ACC112 (cell line): Measurements from ENCODE around the gene MMEL1.

ENCODE experiments used
- H2AFZ ChIP-seq: fragments of 200-600 bp; sonication (generic); one replicate; pipeline ENCODE4 v1.6.0; 2017; ENCODE audit warnings: antibody characterized with exemption, low read length; ENCODE audit not compliant: unreplicated experiment
- H3K27ac ChIP-seq: fragments of 200-600 bp; sonication (generic); 2 replicates; pipeline ENCODE4 v1.5.1; 2014; ENCODE audit warnings: low read depth, mild to moderate bottlenecking, antibody characterized with exemption, low read length, moderate library complexity
- H3K27me3 ChIP-seq: fragments of 200-600 bp; sonication (generic); 2 replicates; pipeline ENCODE4 v1.6.1; 2014; ENCODE audit warnings: mild to moderate bottlenecking, antibody characterized with exemption, low read length, moderate library complexity, mixed read lengths; ENCODE audit not compliant: insufficient read depth
- H3K36me3 ChIP-seq: fragments of 200-600 bp; sonication (generic); 2 replicates; pipeline ENCODE4 v1.6.1; 2016; ENCODE audit warnings: mild to moderate bottlenecking, antibody characterized with exemption, low read length, moderate library complexity, mixed read lengths; ENCODE audit not compliant: insufficient read depth
- H3K4me1 ChIP-seq: fragments of 200-600 bp; sonication (generic); one replicate; pipeline ENCODE4 v1.6.1; 2016; ENCODE audit warnings: low read length, mixed read lengths; ENCODE audit not compliant: insufficient read depth, unreplicated experiment, control insufficient read depth
- H3K4me3 ChIP-seq: fragments of 200-600 bp; sonication (generic); 2 replicates; pipeline ENCODE4 v1.5.1; 2014; ENCODE audit warnings: mild to moderate bottlenecking, low read depth, low read length
- H3K79me2 ChIP-seq: fragments of 200-600 bp; sonication (generic); one replicate; pipeline ENCODE4 v1.6.0; 2016; ENCODE audit warnings: low read length; ENCODE audit not compliant: control insufficient read depth, unreplicated experiment, insufficient read depth

MMEL1 gene

DNA sequence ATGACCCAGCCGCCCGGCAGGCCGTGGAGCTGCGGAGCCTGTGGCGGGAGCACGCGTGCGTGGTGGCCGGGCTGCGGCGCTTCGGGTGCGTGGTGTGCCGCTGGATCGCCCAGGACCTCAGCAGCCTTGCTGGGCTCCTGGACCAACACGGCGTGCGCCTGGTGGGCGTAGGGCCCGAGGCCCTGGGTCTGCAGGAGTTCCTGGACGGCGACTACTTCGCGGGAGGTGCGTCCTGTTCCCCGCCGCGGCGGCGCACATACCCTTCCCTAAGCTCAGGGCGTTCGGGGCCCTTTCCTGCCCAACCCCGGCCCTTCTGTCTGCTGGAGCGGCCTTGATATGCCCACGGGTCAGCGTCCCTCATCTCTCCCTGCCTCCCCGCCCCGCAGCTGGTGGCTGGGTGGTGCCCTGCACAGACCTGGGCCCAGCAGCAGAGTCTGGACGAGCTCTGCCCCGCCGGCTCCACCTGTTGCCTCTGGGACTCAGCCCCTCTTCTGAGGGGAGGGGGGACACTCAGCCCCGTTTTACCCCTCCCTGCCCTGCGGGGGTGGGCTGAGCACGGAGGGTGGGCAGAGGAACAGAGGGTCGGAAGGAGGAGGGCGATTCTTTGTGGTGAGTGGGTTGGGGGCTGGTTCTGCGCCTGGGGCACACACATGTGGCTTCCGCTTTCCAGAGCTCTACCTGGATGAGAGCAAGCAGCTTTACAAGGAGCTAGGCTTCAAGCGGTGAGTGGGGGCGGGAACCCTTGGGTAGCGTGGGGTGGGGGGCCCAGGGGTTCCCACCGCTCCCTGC is 45.6 kb downstream of the MMEL1 start:
- Histone ChIP-seq H2AFZ (no peak overlapping the region), H3K4me1 (peaks cover 6% of the 10 kb centered on the region), H3K79me2 (peaks cover 5% of the 10 kb centered on the region), H3K36me3 (no peaks in the 10 kb centered on the region), H3K4me3 (peak overlapping the region; percentile 96), H3K27me3 (no peaks in the 10 kb centered on the region), H3K27ac (no peak overlapping the region)

DNA sequence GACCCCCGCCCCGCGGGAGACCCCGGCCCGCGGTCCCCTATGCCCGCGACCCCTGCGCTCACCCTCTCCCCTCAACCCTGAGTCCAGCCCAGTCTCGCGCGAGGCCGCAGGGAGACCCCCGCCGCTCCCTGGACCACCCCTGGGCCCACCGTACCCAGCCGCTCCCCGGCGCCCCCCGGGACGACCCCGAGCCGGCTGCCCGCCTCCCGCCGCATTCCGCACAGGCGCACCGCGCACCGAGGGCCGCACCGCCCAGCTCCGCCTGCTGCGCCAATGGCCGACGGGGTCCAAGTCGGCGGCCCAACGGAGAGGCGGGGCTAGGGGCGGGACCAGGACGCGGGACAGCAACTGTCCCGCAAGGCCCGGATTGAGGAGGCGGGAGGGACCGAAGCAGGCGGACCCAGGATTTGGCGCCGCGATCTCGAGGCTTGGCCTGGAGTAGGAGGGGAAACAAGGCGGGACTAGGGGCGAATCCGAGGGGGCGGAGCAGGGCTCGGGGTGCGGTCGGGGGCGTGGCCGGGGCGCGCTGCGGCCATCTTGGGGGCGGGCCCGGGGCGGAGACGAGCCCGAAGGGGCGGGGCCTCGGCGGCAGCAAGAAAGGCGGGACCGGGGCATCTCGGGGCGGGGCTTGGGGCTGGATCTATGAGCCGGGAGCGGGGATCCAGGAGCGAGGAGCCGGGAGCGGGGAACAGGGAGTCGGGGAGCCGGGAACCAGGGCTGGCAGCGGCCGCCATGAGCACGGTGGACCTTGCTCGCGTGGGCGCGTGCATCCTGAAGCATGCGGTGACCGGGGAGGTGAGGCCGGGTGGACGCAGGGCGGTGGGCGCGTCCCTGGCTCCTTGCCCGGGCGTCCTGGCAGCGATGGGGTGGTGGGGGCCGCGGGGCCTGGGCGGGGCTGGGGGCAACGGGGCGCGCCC is 46.4 kb downstream of the MMEL1 start, which contains the start of gene PRXL2B:
Gene PRXL2B, plus strand, starts transcription at position 624 of the 917 bp plus-strand sequence. Its CDS starts 109 bp downstream, at position 733.
- Histone ChIP-seq H3K27me3 (no peaks in the 10 kb centered on the region), H3K36me3 (no peaks in the 10 kb centered on the region), H3K4me3 (peak within 1 kb of the TSS; percentile 96), H3K4me1 (peaks cover 6% of the 10 kb centered on the region), H3K27ac (peak within 1 kb of the TSS; percentile 1; the same call in 1 of the 2 replicates), H3K79me2 (peaks cover 5% of the 10 kb centered on the region), H2AFZ (peak within 1 kb of the TSS; percentile 28)

DNA sequence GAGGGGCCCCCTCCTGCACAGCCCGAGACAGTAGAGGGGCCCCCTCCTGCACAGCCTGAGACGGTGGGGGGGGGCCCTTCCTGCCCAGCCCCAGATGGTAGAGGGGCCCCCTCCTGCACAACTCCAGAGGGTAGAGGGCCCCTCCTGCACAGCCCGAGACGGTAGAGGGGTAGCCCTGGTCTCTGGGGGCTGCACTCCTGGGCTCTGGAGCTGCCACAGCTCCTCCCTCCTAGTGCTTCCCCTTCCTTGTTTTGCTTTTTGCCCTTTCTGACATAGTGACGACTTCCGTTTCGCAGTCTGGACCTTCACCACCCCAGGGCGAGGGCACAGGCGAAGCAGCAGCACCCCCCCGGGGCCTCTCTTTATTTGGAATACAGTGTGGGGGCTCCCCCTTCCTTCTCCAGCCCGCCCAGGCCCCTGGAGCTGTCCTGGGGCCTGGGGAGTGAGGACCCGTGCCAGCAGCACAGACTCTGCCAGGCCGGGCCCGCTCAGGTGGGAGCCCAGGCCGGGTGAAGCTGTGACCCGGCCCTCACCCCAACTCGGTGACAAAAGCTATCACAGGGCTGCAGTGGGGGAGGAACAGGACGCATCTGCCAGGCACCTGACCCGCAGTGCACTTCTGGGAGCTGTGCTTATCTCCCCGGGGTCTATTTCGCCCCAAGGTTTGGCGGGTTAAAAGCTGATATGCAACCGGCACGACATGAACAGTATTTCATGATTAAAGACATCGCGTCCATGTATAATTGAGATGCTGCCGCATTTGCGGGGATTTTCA is 47.3 kb downstream of the MMEL1 start:
- H2AFZ ChIP-seq: peak overlapping the region; percentile 28

DNA sequence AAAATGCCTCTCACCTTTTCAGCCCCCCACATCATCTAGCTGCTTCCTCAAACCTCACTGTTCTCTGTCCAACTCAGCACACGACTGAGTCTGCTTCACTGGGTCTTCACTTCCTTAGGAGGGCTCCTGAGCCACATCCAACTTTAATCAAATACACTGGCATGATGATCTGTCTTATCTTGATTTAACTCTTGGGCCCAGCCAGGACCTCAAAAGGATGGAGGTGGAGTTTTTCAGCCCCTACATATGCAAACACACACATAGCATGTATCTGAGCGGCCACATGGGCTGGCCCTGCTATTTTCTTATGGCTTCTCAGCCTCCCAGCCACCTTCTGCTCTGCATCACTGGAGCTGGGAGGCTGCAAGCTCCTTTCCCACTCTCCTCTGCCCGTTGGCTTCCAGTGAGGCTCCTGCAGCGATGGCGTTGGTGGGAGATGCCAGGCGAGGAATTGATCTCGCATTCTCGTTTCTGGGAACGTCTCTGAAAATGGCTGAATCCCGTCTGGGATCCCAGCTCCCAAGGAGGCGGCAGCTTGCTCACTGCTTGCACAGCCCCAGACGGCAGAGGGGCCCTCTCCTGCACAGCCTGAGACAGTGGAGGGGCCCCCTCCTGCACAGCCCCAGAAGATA is 48.0 kb downstream of the MMEL1 start:
- peak overlapping the region; percentile 96 for H3K4me3 ChIP-seq
- H2AFZ ChIP-seq: no peak overlapping the region
- peaks cover 6% of the 10 kb centered on the region; the same call in 1 of the 2 replicates for H3K27me3 ChIP-seq
- no peaks in the 10 kb centered on the region for H3K36me3 ChIP-seq
- H3K79me2 ChIP-seq: peaks cover 5% of the 10 kb centered on the region
- no peak overlapping the region for H3K27ac ChIP-seq
- peaks cover 6% of the 10 kb centered on the region for H3K4me1 ChIP-seq

More for the DNA sequence above, 47.3 kb downstream of the MMEL1 start:
- peaks cover 6% of the 10 kb centered on the region for H3K4me1 ChIP-seq
- peak overlapping the region; percentile 96 for H3K4me3 ChIP-seq
- peaks cover 5% of the 10 kb centered on the region; the same call in 1 of the 2 replicates for H3K27me3 ChIP-seq
- peak overlapping the region; percentile 1; the same call in 1 of the 2 replicates for H3K27ac ChIP-seq
- no peaks in the 10 kb centered on the region for H3K36me3 ChIP-seq
- peaks cover 5% of the 10 kb centered on the region for H3K79me2 ChIP-seq

DNA sequence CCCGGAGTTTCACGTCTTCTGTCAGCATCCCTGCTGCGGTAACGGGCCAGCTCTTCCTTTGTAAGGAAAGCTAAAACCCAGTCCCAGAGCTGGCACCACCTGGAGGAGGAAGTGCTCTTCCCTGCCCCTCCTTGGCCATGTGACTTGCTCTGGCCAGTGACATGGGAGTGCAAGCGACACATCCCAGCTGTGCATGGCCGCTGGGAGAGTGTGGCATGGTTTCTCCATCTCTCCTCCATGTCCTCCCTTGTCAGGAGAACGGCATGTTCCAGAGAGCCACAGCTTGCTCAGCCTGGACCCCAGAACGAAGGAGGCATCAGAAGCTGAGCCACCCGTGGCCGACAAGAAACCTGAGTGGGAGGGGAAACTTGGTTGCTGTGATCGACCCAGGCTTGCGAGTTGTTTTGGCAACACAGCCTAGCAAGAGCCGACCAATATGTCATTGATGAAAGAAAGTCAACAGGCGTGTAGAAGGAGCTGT is 48.9 kb downstream of the MMEL1 start:
- Histone ChIP-seq H3K4me3 (no peak overlapping the region), H3K27me3 (peaks cover 10% of the 10 kb centered on the region; the same call in 1 of the 2 replicates), H3K79me2 (peaks cover 5% of the 10 kb centered on the region), H3K27ac (no peak overlapping the region), H3K36me3 (no peaks in the 10 kb centered on the region), H2AFZ (no peak overlapping the region), H3K4me1 (peaks cover 6% of the 10 kb centered on the region)

DNA sequence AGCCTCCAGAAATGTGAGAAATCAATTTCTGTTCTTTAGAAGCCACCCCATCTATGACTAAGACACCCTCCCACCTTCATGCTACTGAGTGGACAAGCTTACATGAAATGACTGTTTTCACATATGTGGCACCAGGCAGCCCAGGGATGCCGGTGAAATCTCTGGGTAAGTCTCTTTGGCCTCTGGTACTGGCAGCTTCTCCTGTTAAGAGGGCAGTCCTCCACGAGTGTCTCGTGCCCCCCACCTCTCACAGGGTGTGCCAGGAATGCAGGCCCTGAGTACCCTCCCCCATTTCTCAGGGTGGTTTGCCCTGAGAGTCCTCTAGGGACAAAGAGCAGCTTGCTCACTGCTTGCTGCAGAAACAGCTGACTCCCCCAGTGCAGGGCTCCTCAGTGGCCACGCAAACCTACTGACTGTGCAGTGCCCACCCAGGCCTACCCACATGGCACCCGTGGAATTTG is 49.5 kb downstream of the MMEL1 start:
- Histone ChIP-seq H2AFZ (no peak overlapping the region), H3K27me3 (peaks cover 10% of the 10 kb centered on the region; the same call in 1 of the 2 replicates), H3K4me3 (no peak overlapping the region), H3K36me3 (no peaks in the 10 kb centered on the region), H3K27ac (no peak overlapping the region), H3K79me2 (peaks cover 5% of the 10 kb centered on the region), H3K4me1 (peaks cover 6% of the 10 kb centered on the region)

DNA sequence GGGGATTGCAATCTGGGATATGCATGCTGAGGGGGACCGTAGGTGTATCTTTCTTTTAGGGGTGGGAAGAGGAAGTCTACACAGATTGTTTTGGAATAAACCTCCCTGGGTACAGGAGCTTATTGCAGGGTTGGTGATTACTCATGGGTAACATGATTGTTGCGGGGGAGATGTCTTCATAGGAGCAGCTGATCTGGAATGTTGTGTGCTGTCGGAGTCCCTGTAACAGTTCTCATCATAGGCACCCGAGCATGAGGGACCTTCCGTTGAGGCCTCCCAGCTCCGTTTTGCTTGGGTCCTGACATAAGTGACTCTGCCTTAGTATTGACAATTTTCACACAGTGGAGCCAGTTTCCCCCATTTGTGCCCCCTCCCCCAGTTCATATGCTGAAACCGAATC is 50.4 kb downstream of the MMEL1 start:
- Histone ChIP-seq H3K27me3 (peaks cover 10% of the 10 kb centered on the region; the same call in 1 of the 2 replicates), H3K27ac (no peak overlapping the region), H3K4me3 (no peak overlapping the region), H2AFZ (no peak overlapping the region), H3K79me2 (peaks cover 5% of the 10 kb centered on the region), H3K36me3 (no peaks in the 10 kb centered on the region), H3K4me1 (no peaks in the 10 kb centered on the region)

DNA sequence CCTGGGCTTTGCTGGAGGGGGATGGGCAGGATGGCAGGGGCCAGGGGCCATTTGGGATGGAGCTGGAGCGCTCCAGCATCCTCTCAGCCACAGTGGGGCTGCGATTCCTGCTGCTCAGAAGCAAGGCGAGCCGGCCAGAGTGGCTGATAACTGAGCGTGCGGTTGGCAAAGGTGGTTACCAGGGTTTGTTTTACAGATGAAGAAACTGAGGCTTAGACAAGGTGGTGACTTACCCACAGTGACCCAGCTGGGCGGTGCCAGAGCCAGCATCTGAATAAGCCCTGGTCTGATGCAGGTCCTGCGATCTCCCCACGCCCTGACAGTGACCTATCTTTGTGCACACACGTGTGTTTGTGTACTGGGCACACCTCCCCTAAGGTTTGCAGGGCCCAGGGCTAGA is 52.1 kb downstream of the MMEL1 start:
- Histone ChIP-seq H3K79me2 (peaks cover 3% of the 10 kb centered on the region), H3K27ac (no peak overlapping the region), H3K36me3 (no peaks in the 10 kb centered on the region), H3K4me1 (no peaks in the 10 kb centered on the region), H3K4me3 (no peak overlapping the region), H3K27me3 (peaks cover 10% of the 10 kb centered on the region; the same call in 1 of the 2 replicates), H2AFZ (no peak overlapping the region)

DNA sequence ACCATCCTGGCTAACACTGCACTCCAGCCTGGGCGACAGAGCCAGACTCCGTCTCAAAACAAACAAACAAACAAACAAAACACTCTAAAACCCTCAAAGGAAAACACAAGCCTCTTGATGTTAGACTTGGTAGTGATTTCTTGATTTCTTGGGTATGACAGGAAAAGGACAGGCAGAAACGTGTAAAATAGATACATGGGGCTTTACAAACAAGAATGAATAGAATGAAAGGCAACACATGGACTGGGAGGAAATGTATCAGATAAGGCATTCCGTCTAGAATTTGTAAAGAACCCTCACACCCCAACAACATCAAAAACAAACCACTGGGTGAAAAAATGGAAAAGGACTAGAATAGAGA is 54.1 kb downstream of the MMEL1 start:
- Histone ChIP-seq H3K4me1 (no peaks in the 10 kb centered on the region), H3K36me3 (no peaks in the 10 kb centered on the region), H3K27ac (no peak overlapping the region), H2AFZ (no peak overlapping the region), H3K27me3 (peaks cover 17% of the 10 kb centered on the region), H3K4me3 (no peak overlapping the region), H3K79me2 (no peaks in the 10 kb centered on the region)
